ENCODE data around the gene CDK17.

The CDK17 gene

DNA sequence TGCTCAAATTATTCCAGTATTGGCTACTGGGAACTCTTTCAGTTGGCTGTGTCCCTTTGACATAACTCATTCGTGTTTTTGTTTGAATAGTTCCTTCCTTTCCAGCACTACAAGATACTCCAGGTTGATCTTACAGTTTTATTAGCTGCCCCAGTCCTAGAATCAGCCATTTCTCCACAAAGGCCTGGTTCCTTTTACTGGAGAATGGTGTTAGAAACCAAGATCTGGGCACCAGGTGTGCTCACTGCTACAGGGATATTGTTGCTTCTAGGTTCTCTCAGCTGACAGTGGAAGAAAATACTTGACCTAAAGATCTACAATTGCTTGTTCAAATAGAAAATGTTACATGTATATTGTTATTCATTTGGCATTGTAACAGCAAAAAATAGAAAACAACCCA lies 21.9 kb downstream of the CDK17 start:
- TF ChIP-seq SIN3A (IDR thresholded peaks at IDR 0.05; ENCODE audit: borderline replicate concordance, insufficient read depth, low read length) (no peak), POLR2AphosphoS5 (IDR thresholded peaks at IDR 0.05; ENCODE audit: low read depth, low read length) (no peak), TAF1 (IDR thresholded peaks at IDR 0.05; ENCODE audit: borderline replicate concordance, insufficient read depth, low read length) (no peak), FOXP2 (optimal IDR thresholded peaks at IDR 0.05; ENCODE audit: borderline replicate concordance, extremely low read depth, extremely low read length, insufficient read depth) (no peak)
- TF ChIP-seq, protein P1, sequence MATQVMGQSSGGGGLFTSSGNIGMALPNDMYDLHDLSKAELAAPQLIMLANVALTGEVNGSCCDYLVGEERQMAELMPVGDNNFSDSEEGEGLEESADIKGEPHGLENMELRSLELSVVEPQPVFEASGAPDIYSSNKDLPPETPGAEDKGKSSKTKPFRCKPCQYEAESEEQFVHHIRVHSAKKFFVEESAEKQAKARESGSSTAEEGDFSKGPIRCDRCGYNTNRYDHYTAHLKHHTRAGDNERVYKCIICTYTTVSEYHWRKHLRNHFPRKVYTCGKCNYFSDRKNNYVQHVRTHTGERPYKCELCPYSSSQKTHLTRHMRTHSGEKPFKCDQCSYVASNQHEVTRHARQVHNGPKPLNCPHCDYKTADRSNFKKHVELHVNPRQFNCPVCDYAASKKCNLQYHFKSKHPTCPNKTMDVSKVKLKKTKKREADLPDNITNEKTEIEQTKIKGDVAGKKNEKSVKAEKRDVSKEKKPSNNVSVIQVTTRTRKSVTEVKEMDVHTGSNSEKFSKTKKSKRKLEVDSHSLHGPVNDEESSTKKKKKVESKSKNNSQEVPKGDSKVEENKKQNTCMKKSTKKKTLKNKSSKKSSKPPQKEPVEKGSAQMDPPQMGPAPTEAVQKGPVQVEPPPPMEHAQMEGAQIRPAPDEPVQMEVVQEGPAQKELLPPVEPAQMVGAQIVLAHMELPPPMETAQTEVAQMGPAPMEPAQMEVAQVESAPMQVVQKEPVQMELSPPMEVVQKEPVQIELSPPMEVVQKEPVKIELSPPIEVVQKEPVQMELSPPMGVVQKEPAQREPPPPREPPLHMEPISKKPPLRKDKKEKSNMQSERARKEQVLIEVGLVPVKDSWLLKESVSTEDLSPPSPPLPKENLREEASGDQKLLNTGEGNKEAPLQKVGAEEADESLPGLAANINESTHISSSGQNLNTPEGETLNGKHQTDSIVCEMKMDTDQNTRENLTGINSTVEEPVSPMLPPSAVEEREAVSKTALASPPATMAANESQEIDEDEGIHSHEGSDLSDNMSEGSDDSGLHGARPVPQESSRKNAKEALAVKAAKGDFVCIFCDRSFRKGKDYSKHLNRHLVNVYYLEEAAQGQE (IDR thresholded peaks at IDR 0.05; ENCODE audit: insufficient read depth in 1 of 2, low read depth in 2 of 2, low read length in 2 of 2), result no peak

- TF ChIP-seq, protein P1 (IDR thresholded peaks at IDR 0.05; ENCODE audit: insufficient read depth in 1 of 2, low read depth in 2 of 2, low read length in 2 of 2), result no peak
- no peak for TF ChIP-seq TAF1 (IDR thresholded peaks at IDR 0.05; ENCODE audit: borderline replicate concordance, insufficient read depth, low read length)
- TF ChIP-seq FOXP2 (optimal IDR thresholded peaks at IDR 0.05; ENCODE audit: borderline replicate concordance, extremely low read depth, extremely low read length, insufficient read depth), result no peak
- no peak for TF ChIP-seq SIN3A (IDR thresholded peaks at IDR 0.05; ENCODE audit: borderline replicate concordance, insufficient read depth, low read length)
- TF ChIP-seq POLR2AphosphoS5 (IDR thresholded peaks at IDR 0.05; ENCODE audit: low read depth, low read length), result no peak
Observed at GRCh38 chr12:96376865-96377264, 23.4 kb downstream of the CDK17 start.

GRCh38 chr12:96375841-96376604 lies 24.2 kb downstream of the CDK17 start:
- TF ChIP-seq, protein P1 (IDR thresholded peaks at IDR 0.05; ENCODE audit: insufficient read depth in 1 of 2, low read depth in 2 of 2, low read length in 2 of 2), result no peak
- TF ChIP-seq SIN3A (IDR thresholded peaks at IDR 0.05; ENCODE audit: borderline replicate concordance, insufficient read depth, low read length) (no peak), FOXP2 (optimal IDR thresholded peaks at IDR 0.05; ENCODE audit: borderline replicate concordance, extremely low read depth, extremely low read length, insufficient read depth) (no peak), POLR2AphosphoS5 (IDR thresholded peaks at IDR 0.05; ENCODE audit: low read depth, low read length) (no peak), TAF1 (IDR thresholded peaks at IDR 0.05; ENCODE audit: borderline replicate concordance, insufficient read depth, low read length) (no peak)

- TF ChIP-seq FOXP2 (optimal IDR thresholded peaks at IDR 0.05; ENCODE audit: borderline replicate concordance, extremely low read depth, extremely low read length, insufficient read depth), result no peak
- TF ChIP-seq SIN3A (IDR thresholded peaks at IDR 0.05; ENCODE audit: borderline replicate concordance, insufficient read depth, low read length), result no peak
- no peak for TF ChIP-seq POLR2AphosphoS5 (IDR thresholded peaks at IDR 0.05; ENCODE audit: low read depth, low read length)
- TF ChIP-seq, protein P1 (IDR thresholded peaks at IDR 0.05; ENCODE audit: insufficient read depth in 1 of 2, low read depth in 2 of 2, low read length in 2 of 2), result no peak
- TF ChIP-seq TAF1 (IDR thresholded peaks at IDR 0.05; ENCODE audit: borderline replicate concordance, insufficient read depth, low read length), result no peak
Observed at GRCh38 chr12:96375170-96375569, 25.1 kb downstream of the CDK17 start.
